Thoracic aorta (tissue), 2 donors: ENCODE results near the gene ARSI. TPM values are rescaled to one million over a fixed set of nuclear protein-coding genes. Genes with fewer than 3 reads are reported as not detected.

Experiments
- ATAC-seq: fragments of 150-250 bp; one replicate; pipeline ENCODE4 v1.8.0; 2017; ENCODE audit warnings: low read depth; ENCODE audit not compliant: insufficient number of reproducible peaks, low FRiP score
- DNase-seq: peaks from one replicate; pipeline ENCODE4 v3.0.0-alpha.2; 2020; ENCODE audit warnings: low spot score
- H3K27ac ChIP-seq, 2 donors: fragments of 200-600 bp; sonication (generic); 1 replicate in 1 of 2; 2 replicates in 1 of 2; pipeline ENCODE4 v1.5.1; 2016; ENCODE audit warnings: mild to moderate bottlenecking in 2 of 2, moderate library complexity in 2 of 2
- H3K27me3 ChIP-seq: fragments of 200-600 bp; sonication (generic); replicated peaks from 2 replicates; pipeline ENCODE4 v1.6.0; 2016; ENCODE audit warnings: mild to moderate bottlenecking; ENCODE audit not compliant: insufficient read depth
- H3K36me3 ChIP-seq: fragments of 200-600 bp; sonication (generic); one replicate; pipeline ENCODE4 v1.5.1; 2016
- H3K4me1 ChIP-seq, 2 donors: fragments of 200-600 bp; sonication (generic); 1 replicate in 1 of 2; 2 replicates in 1 of 2; pipeline versions ENCODE4 v1.5.1 to v1.6.0; 2016; ENCODE audit warnings: low read depth in 2 of 2, mild to moderate bottlenecking in 1 of 2; ENCODE audit not compliant: control insufficient read depth in 1 of 2
- H3K4me3 ChIP-seq: fragments of 200-600 bp; sonication (generic); 2 replicates; pipeline ENCODE4 v1.5.1; 2016; ENCODE audit warnings: mild to moderate bottlenecking
- H3K9me3 ChIP-seq: fragments of 200-600 bp; sonication (generic); 2 replicates; pipeline ENCODE4 v1.5.1; 2016
- CTCF ChIP-seq: fragments of 200-600 bp; sonication (generic); IDR thresholded peaks from one replicate; pipeline ENCODE4 v1.5.1; 2019; ENCODE audit warnings: antibody characterized with exemption
- total RNA-seq, 2 donors: library from RNA; depleted of rRNA; stranded (reverse); fragments of >200 nt; gene quantifications; one replicate each; pipeline versions ENCODE4 v1.1.0 to v1.2.3, GENCODE V29; 2016

Gene ARSI
- total RNA-seq, 2 donors from 2014 or later: 0.41 to 4.3 TPM

- H3K27ac ChIP-seq: no peak overlapping the region
- no peak for DNase-seq
- ATAC-seq: no peak
- H3K9me3 ChIP-seq: no peaks in the 10 kb centered on the region
- H3K4me1 ChIP-seq: no peaks in the 10 kb centered on the region
- TF ChIP-seq CTCF: no peak
- H3K27me3 ChIP-seq: no peaks in the 10 kb centered on the region
- H3K36me3 ChIP-seq: no peaks in the 10 kb centered on the region
- H3K4me3 ChIP-seq: no peak overlapping the region
These were observed 55.0 kb downstream of the ARSI start for GRCh38 chr5:150247726-150248125.

- TF ChIP-seq CTCF: no peak
- H3K27me3 ChIP-seq: no peaks in the 10 kb centered on the region
These were observed 55.9 kb downstream of the ARSI start for GRCh38 chr5:150246835-150247234.

GRCh38 chr5:150246429-150246828 is 56.3 kb downstream of the ARSI start:
- Histone ChIP-seq H3K27me3 (no peaks in the 10 kb centered on the region), H3K4me3 (no peak overlapping the region), H3K36me3 (no peaks in the 10 kb centered on the region), H3K4me1 (no peaks in the 10 kb centered on the region), H3K27ac (no peak overlapping the region), H3K9me3 (no peaks in the 10 kb centered on the region)
- ATAC-seq (no peak), DNase-seq (no peak)
- no peak for TF ChIP-seq CTCF

More at GRCh38 chr5:150246835-150247234, 55.9 kb downstream of the ARSI start:
- ATAC-seq (no peak), DNase-seq (no peak)
- H3K36me3 ChIP-seq: no peaks in the 10 kb centered on the region
- H3K9me3 ChIP-seq: no peaks in the 10 kb centered on the region
- H3K27ac ChIP-seq: no peak overlapping the region
- H3K4me3 ChIP-seq: no peak overlapping the region
- H3K4me1 ChIP-seq: no peaks in the 10 kb centered on the region

Other genes with a start within 250 kb of the ARSI start
- gene CSF1R, start 216.4 kb downstream of the ARSI start, total RNA-seq: 10 to 100 TPM; 76.3 to 98.6 TPM
- 100 to 1,000 TPM; 362 to 421 TPM for gene PDGFRB, start 147.1 kb downstream of the ARSI start, total RNA-seq
- not detected for gene CDX1, start 136.1 kb downstream of the ARSI start, total RNA-seq
- not detected for gene SLC6A7, start 112.8 kb downstream of the ARSI start, total RNA-seq
- under 1 TPM in 1 of 2 donors, not detected in 1; 0.35 TPM for gene CAMK2A, start 13.1 kb downstream of the ARSI start, total RNA-seq
- gene TCOF1, start 54.8 kb upstream of the ARSI start, total RNA-seq: 10 to 100 TPM; 23.4 to 47.0 TPM
- 1,000 to 10,000 TPM in 1 of 2 donors, 100 to 1,000 TPM in 1; 844 to 1,048 TPM for gene CD74, start 110.0 kb upstream of the ARSI start, total RNA-seq
- gene RPS14, start 146.8 kb upstream of the ARSI start, total RNA-seq: 1,000 to 10,000 TPM; 1,311 to 1,492 TPM
- gene NDST1, start 205.2 kb upstream of the ARSI start, total RNA-seq: 100 to 1,000 TPM; 112 to 131 TPM